BLaER1 treated with 17β-estradiol and CSF1 and Interleukin-3, amounts not matched to agents 10 nM and 100 nM (cell line): ENCODE data around the gene ADGRL3.

Source experiments
- H3K27ac ChIP-seq, 11 experiments: shearing (Covaris generic); formaldehyde crosslinking; 2 replicates each; pipeline ENCODE4 v1.8.1; 2022
- H3K27me3 ChIP-seq, 11 experiments: shearing (Covaris generic); formaldehyde crosslinking; 2 replicates each; pipeline ENCODE4 v1.8.1; 2022
- H3K36me3 ChIP-seq, 11 experiments: shearing (Covaris generic); formaldehyde crosslinking; 2 replicates each; pipeline ENCODE4 v1.8.1; 2022
- H3K4me1 ChIP-seq, 10 experiments: shearing (Covaris generic); formaldehyde crosslinking; 2 replicates each; pipeline ENCODE4 v1.8.1; 2022
- H3K4me2 ChIP-seq, 11 experiments: shearing (Covaris generic); formaldehyde crosslinking; 2 replicates each; pipeline ENCODE4 v1.8.1; 2022
- H3K4me3 ChIP-seq, 10 experiments: shearing (Covaris generic); formaldehyde crosslinking; 2 replicates each; pipeline ENCODE4 v1.8.1; 2022
- H3K9ac ChIP-seq, 11 experiments: shearing (Covaris generic); formaldehyde crosslinking; 2 replicates each; pipeline ENCODE4 v1.8.1; 2022
- H3K9me3 ChIP-seq, 11 experiments: shearing (Covaris generic); formaldehyde crosslinking; replicated peaks in 1 of 11; 2 replicates each; pipeline ENCODE4 v1.8.1; 2022
- H4K20me1 ChIP-seq, 11 experiments: shearing (Covaris generic); formaldehyde crosslinking; 2 replicates each; pipeline ENCODE4 v1.8.1; 2022
- Cebpa-rat ChIP-seq, 11 experiments: shearing (Covaris generic); IDR thresholded peaks; 2 replicates each; pipeline ENCODE4 v1.8.1; 2022

Gene ADGRL3

GRCh38 chr4:61853041-61853440 is 652.9 kb downstream of the ADGRL3 start:
- H4K20me1 ChIP-seq, result no peaks in the 10 kb centered on the region
- H3K9ac ChIP-seq, result no peak overlapping the region
- H3K27me3 ChIP-seq, result no peaks in the 10 kb centered on the region
- H3K4me1 ChIP-seq, result no peaks in the 10 kb centered on the region
- no peak overlapping the region for H3K4me3 ChIP-seq
- no peaks in the 10 kb centered on the region for H3K36me3 ChIP-seq
- no peak for TF ChIP-seq Cebpa-rat (IDR thresholded peaks at IDR 0.05)
- H3K9me3 ChIP-seq, result no peaks in the 10 kb centered on the region
- H3K27ac ChIP-seq, result no peak overlapping the region
- no peak overlapping the region for H3K4me2 ChIP-seq

- Histone ChIP-seq H3K4me3 (no peak overlapping the region), H3K4me2 (no peak overlapping the region), H3K27me3 (no peaks in the 10 kb centered on the region), H3K4me1 (no peaks in the 10 kb centered on the region), H3K27ac (no peak overlapping the region), H3K9me3 (no peaks in the 10 kb centered on the region), H3K9ac (no peak overlapping the region), H3K36me3 (no peaks in the 10 kb centered on the region), H4K20me1 (no peaks in the 10 kb centered on the region)
- no peak for TF ChIP-seq Cebpa-rat (IDR thresholded peaks at IDR 0.05)
These were observed 660.2 kb downstream of the ADGRL3 start for GRCh38 chr4:61860376-61860775.

DNA sequence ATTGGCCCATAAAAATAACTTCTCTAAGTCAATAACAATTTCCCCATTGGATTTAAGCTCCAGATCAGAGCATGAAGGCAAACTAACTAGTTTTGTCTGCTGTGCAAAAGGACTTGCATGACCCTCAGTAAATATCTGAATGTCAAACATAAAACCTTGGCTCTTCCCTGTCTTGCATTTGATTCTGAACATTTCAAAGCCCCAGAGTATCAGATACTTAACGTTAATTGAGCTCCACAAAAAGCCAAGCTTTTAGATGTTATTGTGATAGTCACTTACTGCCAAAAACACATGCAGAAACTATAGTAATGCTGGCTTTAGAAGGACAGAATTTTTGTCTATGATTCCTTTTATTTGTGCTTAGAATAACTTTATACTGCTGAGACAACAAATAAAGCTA is 664.2 kb downstream of the ADGRL3 start:
- Histone ChIP-seq H3K36me3 (no peaks in the 10 kb centered on the region), H3K9ac (no peak overlapping the region), H3K9me3 (peaks cover 0 to 7% (median 0%) of the 10 kb centered on the region in 11 experiments; a peak in 2 of 22 replicates), H3K4me1 (no peaks in the 10 kb centered on the region), H4K20me1 (no peaks in the 10 kb centered on the region), H3K4me3 (no peak overlapping the region), H3K27me3 (no peaks in the 10 kb centered on the region), H3K27ac (no peak overlapping the region), H3K4me2 (no peak overlapping the region)
- TF ChIP-seq Cebpa-rat (IDR thresholded peaks at IDR 0.05), result no peak

DNA sequence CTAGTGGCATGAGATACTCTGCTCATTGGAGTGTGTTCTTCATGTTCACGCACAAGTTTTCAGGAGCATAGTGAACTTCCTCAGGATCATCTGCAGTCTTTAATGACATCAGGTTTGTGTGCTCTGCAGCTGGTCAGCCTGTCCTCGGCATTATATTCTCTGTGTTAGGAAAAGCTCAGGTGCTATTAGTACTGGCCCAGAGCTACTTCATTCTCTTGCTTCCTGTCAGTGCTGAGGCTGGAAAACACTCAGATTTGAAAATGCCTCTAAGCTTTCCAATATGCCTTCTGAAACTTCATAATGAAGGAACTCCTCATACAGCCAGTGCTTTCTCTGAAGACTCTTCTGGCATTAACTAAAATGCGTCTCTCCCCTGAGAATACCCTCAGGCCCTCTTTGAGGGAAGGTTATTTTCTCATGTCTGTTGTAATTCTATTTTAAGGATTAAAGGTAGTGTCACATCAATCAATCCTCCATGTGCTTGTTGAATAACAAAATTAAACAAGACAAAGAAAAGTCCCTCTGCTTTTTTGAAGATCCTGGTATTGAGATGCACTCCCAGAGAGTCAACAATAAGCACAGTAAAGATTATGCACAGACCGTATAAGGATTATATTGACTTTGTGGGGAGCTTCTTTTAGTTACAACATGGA is 666.4 kb downstream of the ADGRL3 start:
- no peak overlapping the region for H3K4me3 ChIP-seq
- no peaks in the 10 kb centered on the region for H4K20me1 ChIP-seq
- no peak for TF ChIP-seq Cebpa-rat (IDR thresholded peaks at IDR 0.05)
- H3K27ac ChIP-seq, result no peak overlapping the region
- peaks cover 0 to 7% (median 0%) of the 10 kb centered on the region in 11 experiments; a peak in 2 of 22 replicates for H3K9me3 ChIP-seq
- H3K36me3 ChIP-seq, result no peaks in the 10 kb centered on the region
- no peaks in the 10 kb centered on the region for H3K27me3 ChIP-seq
- H3K9ac ChIP-seq, result no peak overlapping the region
- no peaks in the 10 kb centered on the region for H3K4me1 ChIP-seq
- no peak overlapping the region for H3K4me2 ChIP-seq

DNA sequence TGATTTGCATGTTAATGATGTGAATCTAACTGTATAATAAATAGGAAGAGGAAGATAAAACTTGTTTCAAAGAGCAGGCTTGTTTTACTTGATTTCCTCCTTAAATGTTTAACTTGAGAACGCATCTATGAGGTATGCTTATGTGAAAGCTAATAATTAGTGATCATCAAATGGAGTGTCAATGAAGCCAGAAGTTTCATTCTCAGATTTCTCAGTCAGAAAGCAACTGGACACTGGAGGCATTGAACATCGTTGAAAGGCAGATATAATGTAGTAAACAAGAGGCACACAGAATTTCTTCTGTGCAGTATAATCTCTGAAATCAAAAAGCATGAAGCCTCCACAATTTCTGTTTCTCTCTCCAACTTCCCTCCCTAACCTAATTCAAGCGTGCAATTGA is 672.9 kb downstream of the ADGRL3 start:
- peaks cover 0 to 10% (median 5%) of the 10 kb centered on the region in 11 experiments; a peak in 9 of 22 replicates for H3K9me3 ChIP-seq
- no peaks in the 10 kb centered on the region for H4K20me1 ChIP-seq
- H3K27ac ChIP-seq, result no peak overlapping the region
- no peaks in the 10 kb centered on the region for H3K27me3 ChIP-seq
- peaks cover 0 to 19% (median 6%) of the 10 kb centered on the region in 10 experiments; a peak in 8 of 20 replicates for H3K4me1 ChIP-seq
- TF ChIP-seq Cebpa-rat (IDR thresholded peaks at IDR 0.05), result no peak
- peak overlapping the region in 2 of 11 experiments; percentile 6 to 16; a peak in 1 of 22 replicates for H3K4me2 ChIP-seq
- H3K9ac ChIP-seq, result no peak overlapping the region
- no peak overlapping the region for H3K4me3 ChIP-seq
- H3K36me3 ChIP-seq, result no peaks in the 10 kb centered on the region

GRCh38 chr4:61877266-61877665 is 677.1 kb downstream of the ADGRL3 start:
- Histone ChIP-seq H3K4me1 (peaks cover 0 to 26% (median 7%) of the 10 kb centered on the region in 10 experiments; a peak in 8 of 20 replicates), H3K4me3 (no peak overlapping the region), H3K9me3 (peaks cover 0 to 11% (median 0%) of the 10 kb centered on the region in 11 experiments; a peak in 7 of 22 replicates), H3K27me3 (no peaks in the 10 kb centered on the region), H3K36me3 (no peaks in the 10 kb centered on the region), H3K4me2 (0 out of 22 replicates have a peak overlapping the region, but pooled peaks of 1 of the 11 experiments have one; percentile 6), H4K20me1 (no peaks in the 10 kb centered on the region), H3K9ac (no peak overlapping the region; a peak in 1 of 22 replicates), H3K27ac (peak overlapping the region in 9 of 11 experiments; percentile 15 to 64 (median 45); a peak in 14 of 22 replicates)
- TF ChIP-seq Cebpa-rat (IDR thresholded peaks at IDR 0.05), result no peak

DNA sequence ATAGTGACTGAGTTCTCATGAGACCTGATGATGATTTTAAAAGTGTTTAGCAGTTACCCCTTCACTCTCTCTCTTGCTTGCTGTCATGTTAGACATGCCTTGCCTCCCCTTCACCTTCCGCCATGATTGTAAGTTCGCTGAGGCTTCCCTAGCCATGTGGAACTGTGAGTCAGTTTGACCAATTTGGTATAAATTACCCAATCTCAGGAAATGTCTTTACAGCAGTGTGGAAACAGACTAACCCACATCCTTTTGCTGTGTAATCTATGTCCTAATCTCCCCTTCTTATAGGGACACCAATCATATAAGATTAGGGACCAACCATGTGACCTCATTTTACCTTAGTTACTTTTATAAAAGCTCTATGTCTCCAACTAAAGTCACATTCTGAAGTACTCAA is 677.8 kb downstream of the ADGRL3 start:
- peaks cover 0 to 25% (median 7%) of the 10 kb centered on the region in 10 experiments; a peak in 8 of 20 replicates for H3K4me1 ChIP-seq
- H3K27ac ChIP-seq, result peak overlapping the region in 9 of 11 experiments; percentile 15 to 64 (median 45); a peak in 14 of 22 replicates
- H3K36me3 ChIP-seq, result no peaks in the 10 kb centered on the region
- no peaks in the 10 kb centered on the region for H3K27me3 ChIP-seq
- H3K9me3 ChIP-seq, result peaks cover 0 to 11% (median 0%) of the 10 kb centered on the region in 11 experiments; a peak in 7 of 22 replicates
- no peaks in the 10 kb centered on the region for H4K20me1 ChIP-seq
- no peak overlapping the region for H3K4me3 ChIP-seq
- H3K9ac ChIP-seq, result no peak overlapping the region; a peak in 1 of 22 replicates
- 0 out of 22 replicates have a peak, but pooled peaks of 1 of the 11 experiments have one; percentile 15 for TF ChIP-seq Cebpa-rat (IDR thresholded peaks at IDR 0.05)
- H3K4me2 ChIP-seq, result peak overlapping the region in 2 of 11 experiments; percentile 6 to 32; a peak in 2 of 22 replicates

DNA sequence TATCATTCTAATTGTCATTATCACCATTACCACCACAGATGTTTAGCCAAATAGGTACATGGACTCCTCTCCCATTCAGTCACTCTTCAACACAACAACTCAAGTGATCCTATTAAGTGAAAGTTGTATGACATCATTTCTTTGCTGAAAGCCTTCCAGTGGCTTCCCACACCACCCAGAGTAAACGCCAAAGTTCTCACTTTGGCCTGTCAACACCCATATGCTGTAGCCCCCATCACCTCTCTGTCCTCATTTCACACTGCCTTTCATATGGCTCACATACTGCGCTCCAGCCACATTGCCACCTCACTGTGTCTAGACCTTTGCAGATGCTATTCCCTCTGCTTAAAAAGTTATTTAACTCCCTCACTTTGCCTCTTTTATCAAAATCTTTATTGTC is 682.3 kb downstream of the ADGRL3 start:
- Histone ChIP-seq H4K20me1 (no peaks in the 10 kb centered on the region), H3K9ac (no peak overlapping the region), H3K4me3 (no peak overlapping the region), H3K4me2 (no peak overlapping the region), H3K27me3 (no peaks in the 10 kb centered on the region), H3K4me1 (peaks cover 0 to 12% (median 3%) of the 10 kb centered on the region in 10 experiments; a peak in 7 of 20 replicates), H3K36me3 (no peaks in the 10 kb centered on the region), H3K27ac (no peak overlapping the region), H3K9me3 (peaks cover 0 to 8% (median 0%) of the 10 kb centered on the region in 11 experiments; a peak in 7 of 22 replicates)
- no peak for TF ChIP-seq Cebpa-rat (IDR thresholded peaks at IDR 0.05)

DNA sequence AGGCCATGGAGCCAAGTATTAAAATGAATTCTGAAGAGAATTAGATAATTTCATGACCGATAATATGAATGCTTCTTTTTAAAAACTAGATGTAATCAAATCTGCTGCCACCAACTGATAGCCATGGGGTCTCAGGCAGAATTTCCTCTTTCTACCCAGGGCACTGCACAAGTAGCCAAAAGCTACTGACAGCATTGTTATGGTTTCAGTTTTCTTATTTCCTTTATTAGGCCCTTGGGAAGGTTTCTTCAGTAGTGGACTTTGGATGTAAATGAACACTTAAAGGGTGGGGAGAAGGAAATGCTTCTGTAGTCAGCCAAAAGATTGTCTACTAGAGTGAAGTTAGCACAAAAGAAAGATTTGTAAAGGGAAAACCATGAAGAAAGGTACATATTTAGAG is 686.0 kb downstream of the ADGRL3 start:
- no peaks in the 10 kb centered on the region for H3K9me3 ChIP-seq
- no peak overlapping the region for H3K4me2 ChIP-seq
- no peak for TF ChIP-seq Cebpa-rat (IDR thresholded peaks at IDR 0.05)
- no peaks in the 10 kb centered on the region for H3K27me3 ChIP-seq
- H3K4me1 ChIP-seq, result no peaks in the 10 kb centered on the region
- no peak overlapping the region for H3K9ac ChIP-seq
- H3K36me3 ChIP-seq, result no peaks in the 10 kb centered on the region
- H3K4me3 ChIP-seq, result no peak overlapping the region
- no peaks in the 10 kb centered on the region for H4K20me1 ChIP-seq
- H3K27ac ChIP-seq, result no peak overlapping the region

- Histone ChIP-seq H3K27me3 (no peaks in the 10 kb centered on the region), H4K20me1 (no peaks in the 10 kb centered on the region), H3K4me1 (no peaks in the 10 kb centered on the region), H3K36me3 (no peaks in the 10 kb centered on the region), H3K9ac (no peak overlapping the region), H3K4me3 (no peak overlapping the region), H3K27ac (no peak overlapping the region), H3K9me3 (no peaks in the 10 kb centered on the region), H3K4me2 (no peak overlapping the region)
- TF ChIP-seq Cebpa-rat (IDR thresholded peaks at IDR 0.05), result no peak
These were observed 689.0 kb downstream of the ADGRL3 start for GRCh38 chr4:61889117-61889516.
